NCI-H2107 (cell line): Measurements from ENCODE around the gene ZNF132.
"Not testable (repeated sequence)": the region's sequence is repeated elsewhere in the genome, so short reads cannot be mapped to it uniquely, and the experiment has no call there.

Source experiments
- DNase-seq: peaks from one replicate; lab custom pipeline; 2025; lab: John Stamatoyannopoulos, UW

The ZNF132 gene

DNA sequence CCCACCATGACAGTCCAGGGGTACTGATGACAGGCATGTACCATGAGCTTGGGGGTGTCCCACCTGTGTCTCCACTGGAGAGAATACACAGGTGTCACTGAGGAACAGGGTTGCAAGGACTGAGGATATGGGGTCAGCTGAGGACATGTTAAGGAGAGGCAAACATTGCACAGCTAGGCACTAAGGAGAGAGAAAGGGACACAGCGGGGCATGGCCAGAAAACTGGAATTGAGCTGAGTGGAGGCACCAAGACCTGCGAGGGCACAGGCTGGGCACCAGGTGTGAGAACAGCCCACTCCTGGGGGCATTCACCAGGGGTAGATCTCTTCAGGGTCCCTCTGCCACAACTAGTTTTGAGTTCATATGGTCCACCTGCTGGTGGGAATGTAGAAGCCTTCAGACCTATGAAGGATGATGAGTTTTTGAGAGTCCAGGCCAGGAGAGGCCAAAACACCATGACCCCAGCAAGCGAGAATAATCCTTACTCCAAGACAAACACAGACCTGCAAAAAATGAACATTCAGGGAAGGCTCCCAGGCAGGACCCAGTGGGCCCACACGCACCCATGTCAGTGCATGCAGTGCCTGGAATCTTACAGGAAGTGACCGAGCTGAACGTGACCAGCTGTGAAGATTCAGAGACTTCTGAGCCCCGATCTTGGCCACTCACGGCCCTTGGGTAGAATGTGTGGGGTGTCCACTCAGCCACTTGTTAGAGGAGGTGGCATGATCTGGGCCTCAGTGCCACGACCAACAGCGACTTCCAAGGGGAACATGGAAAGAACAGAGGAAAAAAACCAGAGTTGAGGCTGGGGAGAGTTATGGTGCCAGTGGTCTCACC, 32.9 kb downstream of the ZNF132 start:
- no peak for DNase-seq

DNA sequence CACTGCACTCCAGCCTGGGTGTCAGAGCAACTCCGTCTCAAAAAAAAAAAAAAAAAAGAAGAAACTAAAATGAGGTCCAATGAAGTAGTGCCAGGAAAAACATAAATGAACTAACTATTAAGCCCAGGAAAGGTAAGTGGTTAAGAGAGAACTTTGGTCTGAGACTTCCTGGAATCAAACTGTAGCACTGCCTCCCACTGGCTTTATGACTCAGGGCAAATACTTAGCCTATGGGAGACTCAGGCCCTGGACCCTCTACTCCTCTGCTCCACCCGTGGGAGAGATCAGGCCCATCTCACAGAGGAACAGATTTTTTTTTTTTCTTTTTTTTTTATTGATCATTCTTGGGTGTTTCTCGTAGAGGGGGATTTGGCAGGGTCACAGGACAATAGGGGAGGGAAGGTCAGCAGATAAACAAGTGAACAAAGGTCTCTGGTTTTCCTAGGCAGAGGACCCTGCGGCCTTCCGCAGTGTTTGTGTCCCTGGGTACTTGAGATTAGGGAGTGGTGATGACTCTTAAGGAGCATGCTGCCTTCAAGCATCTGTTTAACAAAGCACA, 36.0 kb downstream of the ZNF132 start:
- DNase-seq, result not testable (repeated sequence)

DNA sequence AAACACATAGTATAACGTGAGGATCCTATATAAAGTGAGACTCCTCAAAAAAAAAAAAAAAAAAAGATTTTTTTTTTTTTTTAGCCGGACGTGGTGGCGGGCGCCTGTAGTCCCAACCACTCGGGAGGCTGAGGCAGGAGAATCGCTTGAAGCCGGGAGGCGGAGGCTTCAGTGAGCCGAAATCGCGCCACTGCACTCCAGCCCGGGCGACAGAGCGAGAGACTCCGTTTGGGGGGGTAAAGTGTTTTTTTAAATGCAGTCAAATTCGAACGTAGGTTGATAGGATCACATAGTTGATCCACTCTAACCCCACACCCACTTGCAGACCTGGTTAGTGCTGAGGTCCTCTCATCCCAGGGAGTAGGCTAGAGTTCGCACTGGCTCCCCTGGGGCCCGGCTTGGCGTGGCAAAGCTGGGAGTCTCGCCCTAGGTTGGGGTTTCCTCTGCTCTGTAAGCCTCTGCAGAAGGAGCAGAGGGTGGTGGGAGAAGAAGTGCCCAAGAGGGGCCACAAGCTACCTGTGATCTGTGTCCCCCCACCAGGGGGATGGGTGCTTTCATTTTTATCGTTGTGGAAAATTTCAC, 38.0 kb downstream of the ZNF132 start:
- no peak for DNase-seq

DNA sequence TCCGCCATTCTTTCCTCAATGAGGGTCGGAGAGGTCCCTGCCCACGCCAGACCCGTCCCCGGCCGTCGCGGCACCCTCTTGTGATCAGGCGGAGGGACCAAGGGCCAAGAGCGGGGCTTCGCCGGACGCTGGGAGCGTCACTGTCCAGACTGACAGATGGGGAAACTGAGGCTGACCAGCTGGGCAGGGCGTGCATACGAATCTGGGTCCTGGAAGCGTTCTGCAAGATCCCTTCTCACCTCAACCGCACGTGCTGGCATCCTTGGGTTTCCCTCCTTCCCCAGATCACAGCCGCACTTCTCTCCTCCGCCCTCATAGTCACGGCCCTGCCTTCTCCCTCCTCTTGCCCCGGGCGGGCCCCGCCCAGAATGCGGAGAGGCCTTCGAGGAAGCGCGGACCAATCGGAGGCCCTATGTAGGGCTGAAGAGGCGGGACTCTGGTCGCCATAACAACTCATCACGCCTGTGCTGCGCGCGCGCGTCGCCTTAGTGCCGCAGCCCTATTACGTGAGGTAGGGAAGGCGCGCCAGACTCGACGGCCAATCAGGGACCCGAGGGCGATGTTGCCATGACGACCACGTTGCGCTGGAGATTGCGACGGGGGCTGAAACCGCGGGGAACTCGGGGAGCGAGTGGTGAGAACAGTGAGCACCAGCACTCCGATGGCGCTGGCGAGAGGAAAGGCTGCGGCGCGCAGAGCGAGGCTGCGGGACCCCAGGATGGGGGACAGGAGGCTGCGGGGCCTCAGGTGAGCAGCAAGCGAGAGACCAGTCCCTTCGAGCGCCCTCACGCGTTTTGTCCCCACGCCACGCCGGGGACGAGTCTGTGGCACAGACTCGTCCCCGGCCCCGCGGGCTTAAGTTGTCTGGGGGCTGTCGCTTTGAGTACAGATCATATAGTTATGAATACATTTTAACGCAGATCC, 38.8 kb downstream of the ZNF132 start:
- DNase-seq, result peak; percentile 98

DNA sequence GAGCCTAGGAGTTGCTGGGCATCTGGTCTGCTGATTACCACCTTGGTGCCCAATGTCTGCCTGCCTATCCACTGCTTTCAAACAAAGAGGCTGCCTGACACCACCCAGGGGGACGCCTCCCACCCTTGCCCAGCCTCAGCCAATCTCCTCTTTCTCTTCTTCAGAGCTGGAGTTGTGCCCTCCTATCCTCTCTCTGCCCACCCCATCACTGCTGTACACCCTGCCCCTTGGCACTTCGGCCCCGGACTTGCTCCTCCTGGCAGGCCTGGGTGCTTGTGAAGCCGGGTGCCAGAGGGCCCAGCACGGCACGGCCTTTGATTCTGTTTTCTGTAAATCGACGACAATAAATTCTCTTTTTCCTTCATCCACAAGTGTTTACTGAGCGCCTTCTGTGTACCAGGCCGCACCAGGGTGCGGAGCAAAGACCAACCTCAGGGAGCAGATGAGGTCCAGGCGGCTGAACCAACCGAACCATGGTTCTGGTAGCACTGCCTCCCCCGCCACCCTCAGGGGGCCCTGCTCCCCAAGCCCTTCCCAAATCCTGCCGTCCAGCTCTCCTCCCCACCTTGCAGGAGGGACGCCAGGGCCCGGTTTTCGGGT, 39.5 kb downstream of the ZNF132 start:
- no peak for DNase-seq

DNA sequence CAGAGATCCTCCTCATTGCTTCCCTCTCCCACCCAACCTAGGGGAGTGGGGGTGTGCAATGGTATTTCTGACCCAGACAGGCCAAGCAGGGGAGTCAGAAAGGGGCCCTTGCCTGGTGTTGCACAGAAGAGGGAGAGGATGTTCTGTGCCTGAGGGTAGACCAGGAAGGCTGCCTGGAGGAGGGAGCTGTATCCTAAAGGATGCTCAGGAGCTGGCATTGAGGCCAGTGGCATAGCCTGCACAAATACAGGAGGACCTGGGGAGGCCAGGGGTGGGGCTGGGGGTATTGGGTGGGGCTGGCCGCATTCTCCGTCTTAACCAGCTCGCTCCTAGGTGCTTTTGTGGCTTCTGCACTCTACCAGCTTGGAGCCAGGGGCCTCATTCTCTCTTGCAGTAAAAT, 40.0 kb downstream of the ZNF132 start:
- DNase-seq, result no peak

DNA sequence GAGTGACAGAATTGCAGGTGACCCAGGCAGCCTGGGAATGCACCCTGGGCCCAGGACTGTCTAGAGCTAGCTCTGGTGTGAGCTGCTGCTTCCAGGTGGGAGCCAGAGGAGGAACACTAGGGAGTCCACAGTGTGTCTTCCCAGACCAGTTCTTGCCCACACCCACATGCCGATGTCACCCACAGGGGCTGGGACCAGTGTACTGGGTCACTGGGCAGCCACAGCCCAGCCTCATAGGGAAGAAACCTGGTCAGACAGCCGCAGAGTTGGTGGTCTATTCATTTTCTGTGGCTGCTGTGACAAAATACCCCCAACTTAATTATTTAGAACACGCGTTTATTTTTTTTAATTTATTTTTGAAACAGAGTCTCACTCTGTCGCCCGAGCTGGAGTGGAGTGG, 41.4 kb downstream of the ZNF132 start:
- no peak for DNase-seq

DNA sequence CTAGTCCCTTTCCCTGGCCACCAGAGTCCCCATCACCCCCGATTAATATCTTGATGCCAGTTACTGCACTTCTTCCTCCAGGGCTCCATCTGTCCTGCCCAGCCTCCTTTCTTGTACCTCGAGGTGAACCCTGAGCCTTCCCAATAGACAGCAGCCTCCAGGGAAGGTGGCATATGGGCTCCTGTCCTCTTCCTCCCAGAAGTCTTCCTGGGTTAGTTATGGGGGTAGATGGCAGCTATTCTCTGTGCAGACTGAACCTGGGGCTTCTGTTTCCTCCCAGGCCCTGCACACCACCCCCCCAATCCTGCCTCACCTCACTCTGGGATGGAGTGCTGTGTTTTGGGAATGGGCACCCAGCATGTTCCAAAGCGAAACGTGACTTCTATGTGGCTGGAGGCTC, 41.9 kb downstream of the ZNF132 start:
- DNase-seq, result no peak

DNA sequence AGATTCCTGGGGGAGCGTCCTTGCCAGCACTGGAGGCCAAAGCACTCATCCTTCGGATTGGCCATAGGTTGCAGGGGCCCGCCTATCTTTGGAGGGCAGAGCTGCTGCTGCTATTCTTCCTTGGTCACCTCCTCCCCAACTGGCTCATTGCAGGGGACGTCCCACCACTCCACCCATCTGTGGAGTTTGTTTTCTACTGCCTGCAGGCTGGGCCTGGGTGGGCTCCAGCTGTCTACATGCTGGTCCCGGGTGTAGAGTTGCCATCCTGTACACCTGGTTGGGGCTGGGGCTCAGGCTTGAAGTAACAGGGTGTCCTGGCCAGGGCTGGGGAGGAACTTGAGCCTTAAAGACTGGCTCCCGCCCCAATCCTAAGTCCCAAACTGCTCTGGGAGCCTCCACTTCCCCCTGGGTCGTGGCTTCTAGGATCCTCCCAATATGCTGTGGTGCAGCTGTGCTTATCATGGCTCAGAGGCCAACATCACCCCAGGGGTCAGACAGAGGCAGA, 42.4 kb downstream of the ZNF132 start:
- no peak for DNase-seq

DNA sequence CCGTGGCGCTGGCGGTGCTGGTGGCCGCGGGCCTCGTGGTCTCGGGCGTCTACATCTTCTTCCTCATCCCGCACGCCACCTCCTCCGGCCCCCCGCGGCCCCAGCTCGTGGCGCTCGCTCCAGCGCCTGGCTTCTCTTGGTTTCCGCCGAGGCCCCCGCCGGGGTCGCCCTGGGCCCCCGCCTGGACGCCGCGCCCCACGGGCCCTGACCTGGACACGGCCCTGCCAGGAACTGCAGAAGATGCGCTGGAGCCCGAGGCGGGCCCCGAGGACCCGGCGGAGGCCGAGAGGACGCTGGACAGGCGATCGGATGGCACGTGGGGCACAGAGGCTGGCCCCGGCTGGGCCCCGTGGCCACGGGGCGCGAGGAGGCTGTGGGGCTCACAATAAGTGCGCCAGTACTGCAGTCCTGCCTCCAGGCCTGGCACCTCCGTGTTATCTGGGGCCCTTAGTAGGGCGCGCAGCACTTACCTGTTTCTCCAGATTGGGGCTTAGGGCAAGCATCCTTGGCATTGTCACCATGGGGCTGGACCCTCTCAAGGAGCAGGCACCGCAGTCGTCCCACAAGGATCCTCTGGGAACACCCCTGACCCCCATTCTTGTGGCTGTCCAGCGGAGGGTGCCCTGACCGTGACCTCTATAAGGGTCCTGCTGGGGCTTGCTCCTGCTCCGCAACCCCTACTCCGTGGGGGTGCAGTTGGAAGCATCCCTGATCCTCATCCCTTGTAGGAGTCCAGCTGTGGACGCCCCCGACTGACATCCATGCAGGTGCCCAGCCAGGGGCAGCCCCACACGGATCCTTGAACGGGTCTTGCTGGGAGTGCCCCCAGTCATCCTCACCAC, 43.0 kb downstream of the ZNF132 start:
- no peak for DNase-seq

DNA sequence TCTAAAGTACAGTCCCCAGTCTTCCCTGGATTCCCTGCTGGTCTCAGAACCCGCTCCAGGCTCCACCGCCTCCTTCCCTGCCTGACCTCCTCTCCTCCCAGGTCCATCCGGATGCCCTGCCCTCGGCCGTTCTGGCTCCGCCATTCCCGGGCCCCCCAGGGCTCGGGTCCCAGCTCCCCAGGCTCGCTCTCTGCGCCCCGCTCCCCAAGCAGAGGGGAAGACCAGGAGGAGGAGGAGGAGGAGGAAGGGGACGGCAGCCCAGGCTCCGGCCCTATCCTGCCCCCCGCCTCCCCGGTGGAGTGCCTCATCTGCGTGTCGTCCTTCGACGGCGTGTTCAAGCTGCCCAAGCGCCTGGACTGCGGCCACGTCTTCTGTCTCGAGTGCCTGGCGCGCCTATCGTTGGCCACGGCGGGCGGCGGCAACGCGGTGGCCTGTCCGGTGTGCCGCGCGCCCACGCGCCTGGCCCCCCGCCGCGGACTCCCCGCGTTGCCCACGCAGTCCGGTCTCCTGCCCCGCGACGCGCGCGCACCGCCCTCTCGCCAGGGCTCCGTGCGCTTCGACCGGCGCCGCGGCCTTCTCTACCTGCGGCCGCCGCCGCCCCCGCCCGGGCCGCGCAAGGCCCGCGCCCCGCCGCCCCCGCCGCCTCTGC, 43.9 kb downstream of the ZNF132 start:
- no peak for DNase-seq

DNA sequence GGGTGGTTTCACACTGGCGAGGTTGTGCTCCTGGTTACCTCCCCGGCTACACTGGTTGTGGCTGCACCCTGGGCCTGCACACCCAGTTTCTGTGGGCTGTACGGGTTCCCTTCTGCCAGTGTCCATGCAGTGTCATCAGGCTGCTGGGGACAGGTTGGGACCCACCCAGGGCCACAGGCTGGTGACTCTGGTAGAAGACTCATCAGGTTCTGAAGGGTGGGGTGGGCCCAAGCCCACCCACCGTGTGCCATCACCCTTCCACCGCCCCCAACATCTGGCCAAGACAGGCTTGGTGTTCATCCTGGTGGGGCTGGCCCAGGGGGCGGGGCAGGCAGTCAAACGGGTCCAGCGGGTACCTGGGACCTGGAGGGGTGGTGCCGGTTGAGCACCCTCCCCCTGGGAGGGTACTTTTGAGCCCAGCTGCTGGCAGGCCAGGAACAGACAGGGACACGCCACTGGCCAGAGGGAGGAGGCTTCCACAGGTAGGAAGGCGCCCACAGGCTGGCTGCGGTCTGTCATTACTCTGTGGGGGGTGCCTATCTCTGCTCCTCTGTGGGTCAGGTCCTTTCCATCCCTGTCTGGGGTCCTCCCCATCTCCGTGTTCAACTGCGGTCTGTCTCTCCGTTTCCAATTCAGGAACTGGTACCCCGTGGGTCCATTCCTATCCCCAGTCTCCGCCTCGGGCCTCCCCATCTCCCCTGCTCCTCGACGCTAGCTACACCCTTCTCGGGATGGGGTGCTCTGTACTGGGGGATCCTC, 44.6 kb downstream of the ZNF132 start, which contains the start of gene RNF225:
Gene RNF225 (plus strand): TSS at position 437 of the 759 bp plus-strand sequence. CDS start 434 bp downstream, outside the sequence.
- DNase-seq, result no peak

DNA sequence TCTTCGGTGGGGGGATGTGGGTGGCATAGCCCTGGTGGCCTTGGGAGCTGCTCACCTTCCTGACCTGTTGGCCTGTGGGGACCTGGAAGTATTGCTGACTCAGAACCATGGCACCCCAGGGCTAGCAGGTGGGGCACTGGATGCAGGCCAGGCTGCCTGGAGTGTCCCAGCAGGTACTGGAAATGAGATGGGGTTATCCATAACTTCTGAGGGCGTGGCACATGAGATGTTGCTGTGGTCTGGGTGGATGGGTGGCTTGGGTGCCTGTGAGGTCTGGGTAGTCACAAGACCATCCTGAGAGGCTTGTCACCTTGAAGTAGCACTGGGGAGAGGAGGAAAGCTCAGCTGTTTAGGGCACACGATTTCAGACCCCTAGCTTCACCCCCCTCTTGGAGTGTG, 45.1 kb downstream of the ZNF132 start:
- DNase-seq, result no peak

DNA sequence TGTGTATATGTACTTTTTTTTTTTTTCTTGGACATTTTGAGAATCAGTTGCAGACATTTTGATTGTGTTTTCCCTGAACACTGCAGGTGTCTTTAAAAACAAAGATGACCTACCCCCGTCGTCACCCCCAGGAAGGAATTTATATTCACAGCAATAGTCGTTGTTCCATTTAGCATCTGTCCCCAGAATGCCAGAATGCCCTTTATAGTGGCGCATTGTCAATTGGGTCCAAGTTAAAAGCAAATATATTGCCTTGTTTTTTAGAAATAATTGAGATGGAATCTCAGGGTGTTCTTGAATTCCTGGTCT, 46.3 kb downstream of the ZNF132 start:
- no peak for DNase-seq

DNA sequence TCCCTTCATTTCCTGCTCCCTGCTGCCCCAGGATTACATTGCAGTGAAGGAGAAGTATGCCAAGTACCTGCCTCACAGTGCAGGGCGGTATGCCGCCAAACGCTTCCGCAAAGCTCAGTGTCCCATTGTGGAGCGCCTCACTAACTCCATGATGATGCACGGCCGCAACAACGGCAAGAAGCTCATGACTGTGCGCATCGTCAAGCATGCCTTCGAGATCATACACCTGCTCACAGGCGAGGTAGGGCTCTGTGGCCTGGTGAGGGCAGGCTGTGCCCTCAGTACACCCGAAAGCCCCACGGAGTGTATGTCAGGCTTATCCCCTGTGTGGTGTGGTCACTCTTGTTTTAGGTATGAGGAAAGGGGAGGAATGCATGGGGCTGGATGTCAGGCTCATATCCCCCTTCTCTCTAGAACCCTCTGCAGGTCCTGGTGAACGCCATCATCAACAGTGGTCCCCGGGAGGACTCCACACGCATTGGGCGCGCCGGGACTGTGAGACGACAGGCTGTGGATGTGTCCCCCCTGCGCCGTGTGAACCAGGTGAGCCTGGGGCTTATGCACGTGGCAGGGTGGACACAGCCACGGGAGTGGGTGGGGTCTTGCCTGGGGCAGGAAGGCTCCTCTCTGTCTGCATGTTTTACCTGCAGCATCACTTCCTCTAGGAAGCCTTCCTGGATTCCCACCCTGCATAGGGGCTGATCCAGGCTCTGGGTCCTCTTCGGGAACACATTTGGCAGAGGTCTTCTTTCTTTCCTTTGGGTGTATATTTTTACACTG, 46.8 kb downstream of the ZNF132 start:
- no peak for DNase-seq

DNA sequence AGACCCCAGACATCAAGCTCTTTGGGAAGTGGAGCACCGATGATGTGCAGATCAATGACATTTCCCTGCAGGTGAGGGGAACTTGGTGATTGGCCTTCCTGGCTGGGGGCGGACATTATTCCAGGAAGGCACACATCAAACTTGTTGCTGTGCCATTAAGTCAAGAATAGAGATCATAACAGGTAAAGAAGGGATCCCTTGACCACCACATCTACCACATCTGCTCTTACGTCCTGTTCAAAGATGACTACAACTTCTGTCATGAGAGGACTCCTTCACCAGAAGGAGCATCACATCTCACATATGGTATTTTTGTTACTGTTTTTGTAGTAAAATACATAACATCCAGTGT, 51.8 kb downstream of the ZNF132 start:
- DNase-seq, result no peak

DNA sequence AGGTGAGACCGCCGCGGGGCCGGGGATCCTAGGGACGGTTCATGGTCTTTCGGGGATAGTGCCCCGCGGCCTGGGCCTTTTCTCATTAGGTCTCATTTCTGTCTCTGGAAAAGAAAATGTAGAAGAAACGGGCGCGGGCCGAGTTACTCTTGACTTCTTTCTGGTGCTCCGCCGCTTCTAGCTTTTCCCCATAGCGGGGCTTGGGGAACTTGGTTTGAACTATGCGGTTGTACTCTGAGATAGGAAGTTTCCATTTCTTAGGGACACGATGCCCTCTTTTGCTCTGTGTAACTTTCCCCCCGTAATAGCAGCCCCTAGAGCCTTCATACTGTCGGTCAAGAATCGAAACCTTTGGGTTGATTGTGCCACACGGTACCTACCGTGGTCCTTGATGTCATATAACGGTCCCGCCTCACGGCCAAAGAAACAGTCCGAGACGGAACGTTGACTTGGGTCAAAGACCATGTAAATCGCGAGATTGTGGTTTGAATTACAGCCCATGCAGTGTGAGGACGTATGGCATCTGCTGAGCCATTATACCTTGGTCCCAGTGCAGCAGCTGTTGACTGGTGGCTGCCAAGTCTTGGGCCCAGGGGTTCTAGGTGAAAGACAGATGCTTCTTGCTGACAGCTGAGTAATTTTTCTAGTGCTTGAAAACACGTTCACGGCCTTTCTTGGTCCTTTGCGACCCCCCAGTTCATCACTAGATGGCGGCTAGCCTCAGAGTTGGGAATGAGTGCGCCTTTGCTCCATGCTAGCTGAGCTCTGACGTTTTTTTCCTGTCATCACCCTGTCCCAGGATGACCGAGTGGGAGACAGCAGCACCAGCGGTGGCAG, 52.4 kb downstream of the ZNF132 start:
- DNase-seq, result no peak
